ENCODE measurements around the gene PTPN3.

Gene PTPN3

DNA sequence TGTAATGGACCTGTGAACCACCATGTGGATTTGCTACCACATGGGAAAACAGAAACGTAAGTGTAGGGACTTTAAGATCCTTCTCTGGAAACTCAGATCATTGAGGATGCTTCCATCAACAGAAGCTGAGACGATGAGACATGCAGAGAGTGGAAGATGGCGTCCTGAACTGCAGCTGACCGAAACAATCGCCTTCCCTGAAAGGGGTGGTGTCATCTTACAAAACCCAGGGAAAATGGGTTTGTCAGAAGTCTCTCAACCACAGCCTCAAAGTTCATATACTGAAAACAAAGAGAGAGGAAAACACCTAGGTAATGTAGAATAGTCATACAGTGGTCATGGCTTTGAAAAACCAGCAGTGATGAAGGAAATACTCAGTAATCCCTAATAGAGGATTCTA lies 6.6 kb upstream of the PTPN3 start:
- DNase-seq, result no peak

DNA sequence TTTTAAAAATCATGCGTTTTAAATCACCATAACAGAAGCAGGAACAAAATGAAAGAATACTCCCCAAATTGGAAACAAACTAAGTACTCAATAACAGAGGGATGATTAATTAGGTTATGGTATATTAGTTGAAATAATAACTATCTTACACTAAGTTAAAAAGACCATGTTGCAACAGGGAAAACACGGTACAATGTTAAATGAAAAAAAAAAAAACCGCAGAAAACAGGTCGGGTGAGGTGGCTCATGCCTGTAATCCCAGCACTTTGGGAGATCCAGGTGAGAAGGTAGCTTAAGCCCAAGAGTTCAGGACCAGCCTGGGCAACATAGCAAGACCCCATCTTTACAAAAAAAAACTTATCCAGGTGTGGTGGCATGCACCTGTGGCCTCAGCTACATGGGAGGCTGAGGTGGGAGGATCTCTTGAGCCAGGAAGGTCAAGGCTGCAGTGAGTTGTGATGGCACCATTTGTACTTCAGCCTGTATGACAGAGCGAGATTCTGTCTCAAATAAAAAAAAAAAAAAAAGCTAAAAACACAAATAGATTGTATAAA lies 2.4 kb upstream of the PTPN3 start:
- DNase-seq, result no peak

DNA sequence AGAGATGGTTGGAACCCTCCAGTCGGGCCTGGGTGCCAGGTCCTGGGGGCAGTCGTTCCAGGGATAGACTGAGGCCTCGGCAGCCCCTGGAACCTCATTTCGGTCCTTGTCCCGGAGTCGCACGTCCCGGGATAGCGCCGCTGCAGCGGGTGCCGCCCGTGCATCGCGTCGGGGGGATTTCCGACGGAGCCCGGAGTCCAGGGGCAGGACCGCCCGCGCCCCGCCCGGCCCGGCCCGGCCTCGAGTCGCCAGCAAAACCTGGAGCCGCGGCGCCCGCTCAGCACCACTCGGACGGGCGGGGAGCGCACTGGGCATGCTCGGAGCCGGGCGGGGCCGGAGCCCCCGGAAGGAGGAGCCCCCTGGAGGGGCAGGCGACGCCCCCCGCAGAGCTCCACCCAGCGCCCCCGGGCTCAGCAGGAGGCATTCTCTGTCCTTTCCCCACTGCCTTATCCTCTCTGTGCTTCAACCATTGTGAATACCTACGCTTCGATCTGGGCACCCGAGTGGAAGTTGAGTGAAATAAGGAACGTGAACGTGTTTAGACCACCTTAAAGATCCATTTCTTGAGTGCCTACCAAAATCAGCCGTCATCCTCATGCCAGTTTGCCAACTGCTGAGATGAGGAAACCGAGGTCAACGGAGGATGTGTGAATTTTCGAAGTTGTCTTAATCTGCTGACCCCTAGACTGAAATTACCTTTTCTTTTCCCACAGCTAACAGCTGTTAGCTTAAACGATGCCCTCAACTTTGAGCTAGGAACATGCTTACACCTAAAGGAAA lies 1.7 kb upstream of the PTPN3 start:
- no peak for DNase-seq

- no peak for DNase-seq
Observed at GRCh38 chr9:109499093-109499630, 1.1 kb upstream of the PTPN3 start.

GRCh38 chr9:109497226-109498153 lies 617 bp downstream of the PTPN3 start:
- DNase-seq, result no peak

GRCh38 chr9:109496841-109497225 lies 1.3 kb downstream of the PTPN3 start:
- DNase-seq, result no peak

GRCh38 chr9:109496218-109496617 lies 1.9 kb downstream of the PTPN3 start:
- DNase-seq, result no peak

DNA sequence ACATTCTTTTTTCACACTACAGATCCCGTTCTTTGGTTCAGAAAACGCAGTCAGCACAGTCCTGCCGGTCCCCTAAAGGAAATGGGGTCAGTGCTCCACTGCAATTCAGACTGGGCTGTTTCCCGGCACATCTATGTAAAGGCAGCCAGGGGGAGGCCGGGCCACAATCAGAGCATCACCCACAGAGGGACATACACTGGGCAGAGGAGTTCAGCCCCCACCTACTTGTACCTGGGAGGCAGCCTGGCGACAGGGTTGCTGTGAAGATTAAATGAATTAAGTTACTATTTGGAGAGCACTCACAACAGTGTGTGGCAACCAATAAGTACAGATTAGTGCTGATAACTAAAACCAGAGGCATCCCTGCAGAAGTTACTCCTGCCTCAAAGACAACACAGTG lies 4.5 kb downstream of the PTPN3 start:
- DNase-seq, result no peak

DNA sequence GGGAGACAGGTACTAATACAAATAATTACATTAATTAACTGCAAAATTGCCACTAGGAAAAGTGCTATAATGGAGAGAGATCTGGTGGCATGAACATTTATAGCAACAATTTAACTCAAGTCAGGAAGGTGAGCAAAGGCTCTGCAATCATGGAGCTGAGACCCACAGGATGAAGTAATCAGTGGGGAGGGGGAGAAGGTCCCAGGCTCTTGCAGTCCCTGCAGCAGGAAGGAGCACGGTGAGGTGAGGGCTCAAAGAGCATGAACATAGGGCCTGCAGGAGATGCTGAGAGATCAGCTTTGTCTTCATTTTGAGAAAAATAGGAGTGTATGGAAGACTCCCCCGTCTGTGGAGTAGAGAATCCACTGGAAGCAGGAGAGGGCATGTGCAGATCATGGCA lies 6.5 kb downstream of the PTPN3 start:
- DNase-seq, result no peak

- DNase-seq, result no peak
Observed at GRCh38 chr9:109488791-109489492, 9.2 kb downstream of the PTPN3 start.

DNA sequence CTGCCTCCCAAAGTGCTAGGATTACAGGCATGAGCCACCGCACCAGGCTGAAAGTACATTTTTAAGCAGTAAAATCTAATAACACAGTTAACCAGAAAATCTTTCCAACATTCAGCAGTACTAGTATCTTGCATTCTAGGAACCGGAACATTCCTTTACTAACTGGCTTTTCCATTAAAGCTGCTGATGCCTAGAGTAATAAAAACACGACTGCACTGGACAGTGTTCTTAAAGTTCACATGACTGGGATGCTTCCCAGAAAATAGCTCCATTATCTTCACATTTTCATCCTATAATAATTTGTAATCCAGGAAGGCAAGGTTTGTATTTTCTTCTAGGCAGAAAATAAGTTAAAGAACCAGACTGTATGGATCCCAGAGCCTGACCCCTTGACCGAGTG lies 9.8 kb downstream of the PTPN3 start:
- no peak for DNase-seq

DNA sequence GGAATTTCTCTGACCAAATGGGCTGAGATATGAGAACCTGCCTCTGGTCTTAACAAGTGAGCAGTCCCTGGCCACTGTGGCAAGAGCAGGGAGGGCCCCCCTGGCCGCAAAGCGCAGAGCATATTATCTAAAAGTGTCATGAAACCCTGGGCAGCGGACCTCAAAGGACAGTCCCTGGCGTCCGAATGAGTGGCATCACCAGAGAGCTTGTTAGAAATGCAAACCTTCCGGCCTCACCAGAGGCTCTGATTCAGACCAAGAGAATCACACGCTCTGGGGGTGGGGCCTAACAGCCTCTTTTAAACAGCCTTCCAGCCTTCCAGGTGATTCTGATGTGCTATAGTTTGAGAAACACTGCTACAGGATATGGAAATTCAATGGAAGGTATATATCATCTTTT lies 10.9 kb downstream of the PTPN3 start:
- DNase-seq, result no peak

DNA sequence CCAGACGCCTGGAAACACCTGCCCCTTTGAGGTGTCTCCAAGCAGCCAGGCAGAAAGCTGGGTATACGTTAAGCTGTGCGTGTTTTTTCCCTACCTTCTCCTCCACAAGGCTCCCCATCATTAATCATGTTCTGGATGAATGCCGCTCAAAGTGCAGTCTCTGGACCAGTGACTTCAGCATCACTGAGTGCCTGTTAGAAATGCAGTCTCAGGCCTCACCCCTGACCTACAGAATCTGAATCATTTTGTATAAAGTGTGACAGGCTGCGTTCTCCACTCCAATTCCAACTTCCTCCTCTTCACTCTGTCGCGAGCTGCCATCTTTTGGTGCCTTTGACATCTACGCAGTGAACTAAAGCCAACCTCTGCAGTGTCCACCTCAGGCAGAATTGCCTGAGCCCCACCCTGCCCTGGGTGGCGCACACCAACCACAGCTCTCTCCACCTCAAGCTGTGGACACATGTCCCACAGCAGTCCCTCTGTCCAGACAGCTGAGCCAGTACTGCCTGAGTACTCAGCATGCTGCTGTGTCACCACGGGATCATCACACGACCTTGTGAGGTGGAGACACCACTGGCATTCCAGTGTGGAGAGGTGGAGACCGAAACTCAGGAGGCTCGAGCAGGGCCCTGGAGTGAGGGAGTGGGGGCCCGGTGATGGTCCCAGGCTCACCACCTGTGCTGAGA lies 14.2 kb downstream of the PTPN3 start:
- DNase-seq, result no peak

GRCh38 chr9:109482391-109482916 lies 15.7 kb downstream of the PTPN3 start:
- DNase-seq, result no peak

DNA sequence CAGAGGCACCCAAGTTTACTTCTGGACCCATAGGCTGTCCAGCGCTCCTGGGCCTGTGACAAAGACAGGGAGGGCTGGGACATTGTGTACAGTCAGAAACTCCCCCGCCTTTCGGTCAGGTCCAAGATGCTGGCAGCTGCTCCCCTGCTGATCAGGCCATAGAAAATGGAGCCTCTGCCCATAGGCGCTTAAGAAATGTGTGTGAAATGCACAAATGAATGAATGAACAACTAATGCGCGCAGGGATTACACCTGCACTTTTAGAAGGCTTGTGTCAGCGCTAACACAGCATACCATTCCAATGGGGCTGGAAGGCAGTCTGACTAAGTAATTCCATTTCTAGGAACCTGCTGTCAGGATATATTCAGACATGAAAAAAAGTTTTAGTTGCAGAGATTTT lies 16.3 kb downstream of the PTPN3 start:
- DNase-seq, result no peak

DNA sequence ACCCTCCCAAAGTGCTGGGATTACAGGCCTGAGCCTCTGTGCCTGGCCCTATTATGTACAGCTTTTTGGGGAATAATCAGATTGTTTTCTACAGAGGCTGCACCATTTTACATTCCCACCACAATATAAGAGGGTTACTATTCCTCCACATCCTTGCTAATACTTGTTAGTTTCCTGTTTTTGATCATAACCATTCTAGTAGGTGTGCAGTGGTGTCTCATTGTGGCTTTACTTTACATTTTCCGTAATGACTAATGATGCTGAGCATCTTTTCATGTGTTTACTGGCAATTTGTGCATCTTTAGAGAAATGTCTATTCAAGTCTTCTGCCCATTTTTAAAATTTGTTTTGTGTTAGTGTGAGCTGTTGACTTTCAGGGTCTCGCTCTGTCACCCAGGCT lies 18.3 kb downstream of the PTPN3 start:
- no peak for DNase-seq

DNA sequence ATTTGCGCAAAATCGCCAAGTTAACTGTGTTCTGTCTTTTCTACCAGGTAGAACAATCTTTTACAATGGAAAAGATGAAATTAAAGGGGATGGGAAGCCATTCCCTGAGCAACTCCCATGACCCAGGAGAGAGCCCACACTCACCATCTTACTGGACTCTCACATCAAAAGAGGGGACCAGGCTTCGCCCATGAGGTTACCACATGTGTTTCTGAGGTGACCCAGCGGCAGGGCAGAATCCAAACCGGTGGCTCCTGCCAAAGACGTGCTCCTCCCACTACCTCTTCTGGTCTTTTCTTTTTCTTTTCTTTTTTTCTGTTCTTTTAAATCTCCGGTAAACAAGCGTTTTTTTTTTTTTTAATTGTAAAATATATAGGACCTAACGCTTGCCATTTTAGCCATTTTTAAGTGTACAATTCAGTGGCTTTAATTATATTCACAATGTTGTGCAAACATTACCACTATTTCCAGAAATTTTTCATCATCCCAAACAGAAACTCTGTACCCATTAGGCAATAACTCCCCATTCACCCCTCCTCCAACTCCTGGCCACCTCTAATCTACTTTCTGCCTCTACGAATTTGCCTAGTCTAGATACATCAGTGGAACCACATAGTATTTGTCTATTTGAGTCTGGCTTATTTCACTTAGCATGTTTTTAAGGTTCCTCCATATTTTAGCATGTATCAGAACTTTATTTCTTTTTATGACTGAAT lies 19.3 kb downstream of the PTPN3 start:
- no peak for DNase-seq

GRCh38 chr9:109478051-109478563 lies 20.0 kb downstream of the PTPN3 start:
- no peak for DNase-seq

- no peak for DNase-seq
Observed at GRCh38 chr9:109477258-109478050, 20.7 kb downstream of the PTPN3 start.

DNA sequence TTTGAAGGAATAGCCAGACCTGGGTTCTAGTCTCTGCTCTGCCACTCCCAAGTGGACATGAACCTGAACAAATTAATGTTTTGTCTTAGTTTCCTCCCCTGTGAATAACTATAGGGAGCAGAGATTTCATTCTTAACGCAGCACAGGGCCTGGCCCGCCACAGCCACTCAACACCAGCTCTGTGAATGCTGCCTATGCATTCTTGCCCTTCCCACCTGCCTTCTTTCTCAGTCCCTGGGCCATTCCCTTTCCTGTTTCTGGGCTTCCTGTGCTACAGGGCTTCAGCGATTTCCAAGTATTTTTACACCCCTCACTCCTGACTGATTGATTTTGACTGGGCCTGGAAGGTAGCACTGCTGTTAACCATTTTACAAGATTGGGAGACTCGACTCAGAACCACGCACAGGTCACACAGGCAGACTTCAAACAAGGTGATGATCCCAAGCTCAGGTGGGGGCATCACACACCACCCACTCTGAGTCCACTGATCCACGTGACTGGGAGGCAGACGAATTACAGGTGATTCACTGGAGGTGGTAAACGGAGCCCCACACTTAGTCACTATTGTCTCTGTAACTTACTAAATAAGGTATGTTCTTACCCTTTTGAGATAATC lies 21.4 kb downstream of the PTPN3 start:
- DNase-seq, result no peak

Measured in stimulated activated CD4-positive, alpha-beta T cell treated with anti-CD3 and anti-CD28 coated beads, Interleukin-4, amount 100 ng/mL, for 4 hours (primary cell).